Measurements from ENCODE around the gene FAM120A. TPM values are rescaled to one million over a fixed set of nuclear protein-coding genes. Genes with fewer than 3 reads are reported as not detected.

FAM120A gene
- total RNA-seq, 2 donors from 2014 or later = 38.3 to 46.1 TPM

DNA sequence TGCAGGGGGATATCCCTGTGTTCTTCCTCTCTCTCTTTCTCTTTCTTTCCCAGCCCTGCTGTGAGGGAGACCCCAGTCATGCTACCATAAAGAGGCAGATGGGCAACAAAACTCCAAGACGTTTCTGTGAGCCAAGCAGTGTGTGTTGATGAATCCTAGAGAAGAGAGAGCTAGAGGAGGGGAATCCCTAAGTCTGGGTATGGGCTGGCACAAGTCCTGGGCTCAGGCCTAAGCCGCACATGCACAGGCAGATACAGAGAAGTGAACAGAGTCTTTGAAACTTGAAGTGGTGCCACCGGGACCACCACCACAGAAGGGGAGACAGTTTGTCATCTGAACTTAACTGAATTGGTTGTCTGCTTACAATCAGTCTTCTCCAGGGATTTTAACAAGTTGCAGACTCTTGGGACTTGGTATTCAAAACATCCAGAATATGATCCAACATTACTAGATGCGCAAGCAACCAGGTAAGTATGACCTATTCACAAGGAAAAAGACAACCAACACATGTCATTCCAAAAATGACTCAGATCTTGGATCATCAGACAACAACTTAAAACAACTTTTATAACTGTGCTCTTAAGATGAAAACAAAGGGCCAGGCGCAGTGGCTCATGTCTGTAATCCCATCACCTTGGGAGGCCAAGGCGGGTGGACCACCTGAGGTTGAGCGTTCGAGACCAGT is 10.4 kb upstream of the FAM120A start:
- H3K27ac Mint-ChIP-seq = no peak overlapping the region
- no peak overlapping the region for H3K4me3 ChIP-seq (ENCODE audit: low read length)
- peaks cover 2% of the 10 kb centered on the region for H3K36me3 ChIP-seq (ENCODE audit: control insufficient read depth, insufficient read depth, low read length)
- no peak for DNase-seq
- H3K36me3 Mint-ChIP-seq (ENCODE audit: low read depth) = no peaks in the 10 kb centered on the region
- H3K9me3 ChIP-seq (ENCODE audit: control insufficient read depth, low read length) = no peaks in the 10 kb centered on the region
- H3K27me3 Mint-ChIP-seq (ENCODE audit: insufficient read depth) = no peaks in the 10 kb centered on the region
- H3K27ac ChIP-seq (ENCODE audit: low read depth, low read length) = no peak overlapping the region
- no peaks in the 10 kb centered on the region for H3K27me3 ChIP-seq (ENCODE audit: control insufficient read depth, insufficient read depth, low read length, poor library complexity, severe bottlenecking)
- H3K4me1 ChIP-seq (ENCODE audit: control insufficient read depth, insufficient read depth, low read length) = no peaks in the 10 kb centered on the region
- H3K4me1 Mint-ChIP-seq = no peaks in the 10 kb centered on the region
- no peak overlapping the region for H3K9ac ChIP-seq (ENCODE audit: extremely low read depth, low read length, poor library complexity, severe bottlenecking)
- TF ChIP-seq, protein P1, sequence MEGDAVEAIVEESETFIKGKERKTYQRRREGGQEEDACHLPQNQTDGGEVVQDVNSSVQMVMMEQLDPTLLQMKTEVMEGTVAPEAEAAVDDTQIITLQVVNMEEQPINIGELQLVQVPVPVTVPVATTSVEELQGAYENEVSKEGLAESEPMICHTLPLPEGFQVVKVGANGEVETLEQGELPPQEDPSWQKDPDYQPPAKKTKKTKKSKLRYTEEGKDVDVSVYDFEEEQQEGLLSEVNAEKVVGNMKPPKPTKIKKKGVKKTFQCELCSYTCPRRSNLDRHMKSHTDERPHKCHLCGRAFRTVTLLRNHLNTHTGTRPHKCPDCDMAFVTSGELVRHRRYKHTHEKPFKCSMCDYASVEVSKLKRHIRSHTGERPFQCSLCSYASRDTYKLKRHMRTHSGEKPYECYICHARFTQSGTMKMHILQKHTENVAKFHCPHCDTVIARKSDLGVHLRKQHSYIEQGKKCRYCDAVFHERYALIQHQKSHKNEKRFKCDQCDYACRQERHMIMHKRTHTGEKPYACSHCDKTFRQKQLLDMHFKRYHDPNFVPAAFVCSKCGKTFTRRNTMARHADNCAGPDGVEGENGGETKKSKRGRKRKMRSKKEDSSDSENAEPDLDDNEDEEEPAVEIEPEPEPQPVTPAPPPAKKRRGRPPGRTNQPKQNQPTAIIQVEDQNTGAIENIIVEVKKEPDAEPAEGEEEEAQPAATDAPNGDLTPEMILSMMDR (conservative IDR thresholded peaks at IDR 0.05) = no peak
- WGBS, 2 experiments (ENCODE audit: insufficient coverage in 1 of 2, insufficient read length in 1 of 2) = 89 to 90% methylated on average over 6 to 8 of the region's 8 CpGs
- H3K9me3 Mint-ChIP-seq = no peaks in the 10 kb centered on the region
- H3K4me3 Mint-ChIP-seq = no peak overlapping the region

DNA sequence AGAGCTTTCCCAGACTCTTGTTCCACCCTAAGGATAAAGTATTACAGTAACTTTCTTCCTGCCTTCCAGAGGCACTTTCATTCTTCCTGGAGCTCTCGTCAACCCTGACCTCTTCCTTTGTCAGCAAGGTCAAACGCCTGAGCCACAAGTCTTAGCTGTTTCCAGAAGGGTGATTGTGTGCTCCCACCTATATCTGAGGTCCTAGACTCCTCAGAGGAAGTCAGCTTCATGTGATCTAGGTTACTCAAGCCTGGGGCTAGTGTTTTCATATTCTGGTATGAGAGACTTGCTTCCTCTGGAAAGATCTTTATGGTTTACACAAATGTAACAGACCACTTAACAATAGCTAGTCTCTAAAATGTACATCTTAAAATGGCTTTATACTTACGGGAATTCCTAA is 5.4 kb upstream of the FAM120A start:
- no peaks in the 10 kb centered on the region for H3K4me1 ChIP-seq (ENCODE audit: control insufficient read depth, insufficient read depth, low read length)
- H3K27ac ChIP-seq (ENCODE audit: low read depth, low read length) = no peak overlapping the region
- H3K9ac ChIP-seq (ENCODE audit: extremely low read depth, low read length, poor library complexity, severe bottlenecking) = no peak overlapping the region
- no peak for DNase-seq
- H3K9me3 ChIP-seq (ENCODE audit: control insufficient read depth, low read length) = no peaks in the 10 kb centered on the region
- 84 to 85% methylated on average over 2 to 3 of the region's 3 CpGs for WGBS, 2 experiments (ENCODE audit: insufficient coverage in 1 of 2, insufficient read length in 1 of 2)
- Mint-ChIP-seq H3K27ac (peak overlapping the region; percentile 64), H3K36me3 (ENCODE audit: low read depth) (peaks cover 33% of the 10 kb centered on the region), H3K4me3 (no peak overlapping the region), H3K27me3 (ENCODE audit: insufficient read depth) (no peaks in the 10 kb centered on the region), H3K9me3 (no peaks in the 10 kb centered on the region), H3K4me1 (no peaks in the 10 kb centered on the region)
- H3K4me3 ChIP-seq (ENCODE audit: low read length) = no peak overlapping the region
- TF ChIP-seq, protein P1 (conservative IDR thresholded peaks at IDR 0.05) = no peak
- H3K36me3 ChIP-seq (ENCODE audit: control insufficient read depth, insufficient read depth, low read length) = peaks cover 35% of the 10 kb centered on the region
- H3K27me3 ChIP-seq (ENCODE audit: control insufficient read depth, insufficient read depth, low read length, poor library complexity, severe bottlenecking) = no peaks in the 10 kb centered on the region

DNA sequence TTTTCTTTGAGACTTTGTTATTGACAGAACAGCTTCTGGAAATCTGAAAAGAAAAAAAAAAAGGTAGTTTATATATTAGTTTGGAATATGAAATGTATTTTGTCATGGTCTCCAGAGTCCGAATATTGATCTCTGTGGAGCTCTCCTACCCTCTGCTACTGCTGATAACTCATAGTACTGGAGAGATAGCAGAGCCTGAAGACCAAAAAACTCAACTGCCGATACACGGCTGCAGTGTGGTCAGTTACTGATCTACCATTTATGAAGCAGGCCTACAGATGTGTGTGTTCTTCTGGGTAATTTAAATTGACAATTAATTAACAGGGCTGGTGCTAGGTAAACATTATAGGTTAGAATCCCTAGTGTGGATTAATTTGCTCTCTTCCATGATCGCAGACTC is 3.8 kb upstream of the FAM120A start:
- no peak overlapping the region for H3K4me3 Mint-ChIP-seq
- H3K27me3 ChIP-seq (ENCODE audit: control insufficient read depth, insufficient read depth, low read length, poor library complexity, severe bottlenecking) = no peaks in the 10 kb centered on the region
- WGBS, 2 experiments (ENCODE audit: insufficient coverage in 1 of 2, insufficient read length in 1 of 2) = 96 to 100% methylated on average over 3 to 4 of the region's 4 CpGs
- H3K9ac ChIP-seq (ENCODE audit: extremely low read depth, low read length, poor library complexity, severe bottlenecking) = no peak overlapping the region
- H3K9me3 Mint-ChIP-seq = no peaks in the 10 kb centered on the region
- no peaks in the 10 kb centered on the region for H3K4me1 Mint-ChIP-seq
- H3K36me3 Mint-ChIP-seq (ENCODE audit: low read depth) = peaks cover 33% of the 10 kb centered on the region
- H3K4me3 ChIP-seq (ENCODE audit: low read length) = no peak overlapping the region
- TF ChIP-seq, protein P1 (conservative IDR thresholded peaks at IDR 0.05) = no peak
- no peak for DNase-seq
- H3K27me3 Mint-ChIP-seq (ENCODE audit: insufficient read depth) = no peaks in the 10 kb centered on the region
- H3K27ac ChIP-seq (ENCODE audit: low read depth, low read length) = no peak overlapping the region
- H3K27ac Mint-ChIP-seq = no peak overlapping the region
- no peaks in the 10 kb centered on the region for H3K9me3 ChIP-seq (ENCODE audit: control insufficient read depth, low read length)
- H3K36me3 ChIP-seq (ENCODE audit: control insufficient read depth, insufficient read depth, low read length) = peaks cover 35% of the 10 kb centered on the region
- no peaks in the 10 kb centered on the region for H3K4me1 ChIP-seq (ENCODE audit: control insufficient read depth, insufficient read depth, low read length)

Data from endodermal cell (in vitro differentiated cells).